GM19438 (cell line): ENCODE results near the gene KIF3B.
"Not testable (repeated sequence)": the region's sequence is repeated elsewhere in the genome, so short reads cannot be mapped to it uniquely, and the experiment has no call there.

Experiments used
- ATAC-seq: cut with Tn5 transposase; IDR thresholded peaks from one replicate; pipeline ENCODE4 v1.9.1; 2021; ENCODE audit warnings: low read depth; ENCODE audit not compliant: unreplicated experiment

The KIF3B gene

GRCh38 chr20:32291166-32291565, 13.7 kb downstream of the KIF3B start:
- no peak for ATAC-seq

- no peak for ATAC-seq
These were observed 15.1 kb downstream of the KIF3B start for GRCh38 chr20:32292548-32292947.

- no peak for ATAC-seq
These were observed 16.6 kb downstream of the KIF3B start for GRCh38 chr20:32294071-32294470.

- no peak for ATAC-seq
These were observed 19.0 kb downstream of the KIF3B start for GRCh38 chr20:32296412-32296811.

- no peak for ATAC-seq
These were observed 19.5 kb downstream of the KIF3B start for GRCh38 chr20:32296819-32297420.

- no peak for ATAC-seq
These were observed 20.0 kb downstream of the KIF3B start for GRCh38 chr20:32297439-32297838.

- ATAC-seq: no peak
These were observed 23.2 kb downstream of the KIF3B start for GRCh38 chr20:32300647-32301046.

GRCh38 chr20:32301719-32302506, 24.5 kb downstream of the KIF3B start:
- no peak for ATAC-seq

GRCh38 chr20:32302507-32302872, 25.0 kb downstream of the KIF3B start:
- ATAC-seq: no peak

- no peak for ATAC-seq
These were observed 26.8 kb downstream of the KIF3B start for GRCh38 chr20:32304131-32304746.

GRCh38 chr20:32312718-32313424, 35.4 kb downstream of the KIF3B start:
- no peak for ATAC-seq

GRCh38 chr20:32314768-32315167, 37.3 kb downstream of the KIF3B start:
- ATAC-seq: no peak

- no peak for ATAC-seq
These were observed 37.9 kb downstream of the KIF3B start for GRCh38 chr20:32315399-32315798.

- no peak for ATAC-seq
These were observed 38.4 kb downstream of the KIF3B start for GRCh38 chr20:32315891-32316290.

- no peak for ATAC-seq
These were observed 39.2 kb downstream of the KIF3B start for GRCh38 chr20:32316667-32317066.

- ATAC-seq: no peak
These were observed 41.6 kb downstream of the KIF3B start for GRCh38 chr20:32319100-32319499.

- no peak for ATAC-seq
These were observed 42.9 kb downstream of the KIF3B start for GRCh38 chr20:32320305-32320704.

- ATAC-seq: no peak
These were observed 43.9 kb downstream of the KIF3B start for GRCh38 chr20:32321390-32321789.

- ATAC-seq: not testable (repeated sequence)
These were observed 44.8 kb downstream of the KIF3B start for GRCh38 chr20:32322260-32322659.

- not testable (repeated sequence) for ATAC-seq
These were observed 46.3 kb downstream of the KIF3B start for GRCh38 chr20:32323761-32324160.
